K562 (cell line): ENCODE measurements around the gene SPATA16. TPM values are rescaled to one million over a fixed set of nuclear protein-coding genes. Genes with fewer than 3 reads are reported as not detected.
A peak's percentile ranks its signal among the peaks of the same experiment; 100 is the strongest.

Experiments
- ATF1 ChIP-seq, 2 experiments: fragments of 450-650 bp in 1 of 2; IDR thresholded peaks; 2 replicates each; pipeline ENCODE4 v1.6.1; 2016; ENCODE audit warnings: missing compliant biosample characterization in 1 of 2, missing genetic modification characterization in 1 of 2
- CREB5 ChIP-seq: fragments of 250-450 bp; sonication (Bioruptor Pico); IDR thresholded peaks from 2 replicates; pipeline ENCODE4 v1.5.0; 2020; ENCODE audit warnings: mild to moderate bottlenecking
- CTBP1 ChIP-seq: fragments of 450-650 bp; IDR thresholded peaks from 2 replicates; pipeline ENCODE4 v1.6.1; 2016; ENCODE audit warnings: borderline replicate concordance
- CTCF ChIP-seq, 3 experiments: IDR thresholded peaks in 2 of 3; conservative IDR thresholded peaks in 1 of 3; 2 replicates each; pipeline ENCODE4 v1.5.1; 2011 to 2012; ENCODE audit warnings: low read length in 3 of 3, mild to moderate bottlenecking in 3 of 3, control low read depth in 2 of 3, improper control_type of control experiment in 1 of 3, inconsistent platforms in 1 of 3, low read depth in 1 of 3, mixed read lengths in 1 of 3, moderate library complexity in 1 of 3; ENCODE audit not compliant: insufficient read depth in 2 of 3
- EP300 ChIP-seq: IDR thresholded peaks from 2 replicates; pipeline ENCODE4 v1.6.1; 2012; ENCODE audit warnings: low read length, improper control_type of control experiment
- FIP1L1 ChIP-seq: fragments of 200-400 bp; formaldehyde crosslinking; IDR thresholded peaks from 2 replicates; pipeline ENCODE4 v1.6.1; 2018; ENCODE audit warnings: mild to moderate bottlenecking, low read depth, low read length; ENCODE audit not compliant: poor library complexity, severe bottlenecking
- HNRNPUL1 ChIP-seq: fragments of 200-400 bp; formaldehyde crosslinking; IDR thresholded peaks from 2 replicates; pipeline ENCODE4 v1.6.1; 2017; ENCODE audit warnings: low read length
- JUND ChIP-seq, 2 experiments: IDR thresholded peaks; 2 replicates in 1 of 2; 3 replicates in 1 of 2; pipeline ENCODE4 v1.6.1; 2011; ENCODE audit warnings: borderline replicate concordance in 2 of 2, low read depth in 2 of 2, low read length in 2 of 2, improper control_type of control experiment in 1 of 2, missing biosample characterization in 1 of 2, missing genetic modification characterization in 1 of 2, missing genetic modification reagents in 1 of 2
- LARP7 ChIP-seq: fragments of 450-650 bp; IDR thresholded peaks from 2 replicates; pipeline ENCODE4 v1.6.1; 2016
- PHF8 ChIP-seq: fragments of 200-600 bp; sonication (generic); IDR thresholded peaks from 2 replicates; pipeline ENCODE4 v1.6.1; 2012; ENCODE audit warnings: mixed run types, mild to moderate bottlenecking, inconsistent platforms, low read length, moderate library complexity, borderline replicate concordance
- POLR2AphosphoS2 ChIP-seq: IDR thresholded peaks from 2 replicates; pipeline ENCODE4 v1.6.1; 2012; ENCODE audit warnings: low read length, improper control_type of control experiment
- RUNX1 ChIP-seq: sonication (generic); IDR thresholded peaks from 2 replicates; pipeline ENCODE4 v1.6.1; 2016; ENCODE audit warnings: antibody characterized with exemption, low read depth
- SRF ChIP-seq, 2 experiments: fragments of 250-450, 450-650 bp in 1 of 2; sonication (Bioruptor Pico) in 1 of 2; sonication (generic) in 1 of 2; formaldehyde crosslinking; IDR thresholded peaks; 2 replicates each; pipeline versions ENCODE4 v1.5.0 to v1.5.1; 2020 to 2022; ENCODE audit warnings: mild to moderate bottlenecking in 1 of 2, missing genetic modification reagents in 1 of 2
- TARDBP ChIP-seq: fragments of 450-650 bp; IDR thresholded peaks from 2 replicates; pipeline ENCODE4 v1.6.1; 2016
- TEAD4 ChIP-seq, 2 experiments: sonication (generic) in 1 of 2; formaldehyde crosslinking in 1 of 2; IDR thresholded peaks; 2 replicates each; pipeline versions ENCODE4 v1.6.1 to v1.8.0; 2012 to 2022; ENCODE audit warnings: borderline replicate concordance in 1 of 2, inconsistent platforms in 1 of 2, low read length in 1 of 2, mild to moderate bottlenecking in 1 of 2, missing genetic modification reagents in 1 of 2
- TSC22D4 ChIP-seq: fragments of 450-650 bp; IDR thresholded peaks from 2 replicates; pipeline ENCODE4 v1.6.1; 2016; ENCODE audit warnings: missing genetic modification characterization, missing biosample characterization, control low read depth
- U2AF2 ChIP-seq: fragments of 200-400 bp; formaldehyde crosslinking; optimal IDR thresholded peaks from 2 replicates; pipeline ENCODE3; 2017; ENCODE audit warnings: low read depth, mild to moderate bottlenecking, low read length
- ZNF197 ChIP-seq: fragments of 200-800 bp; sonication (Bioruptor generic); IDR thresholded peaks from 2 replicates; pipeline ENCODE4 v1.6.1; 2016; ENCODE audit warnings: low read depth, missing genetic modification characterization, missing compliant biosample characterization
- ZNF24 ChIP-seq: fragments of 450-650 bp; IDR thresholded peaks from 2 replicates; pipeline ENCODE4 v1.6.1; 2016
- ZNF274 ChIP-seq: IDR thresholded peaks from 2 replicates; pipeline ENCODE4 v1.6.1; 2011; ENCODE audit warnings: low read depth, mild to moderate bottlenecking, low read length, moderate library complexity, borderline replicate concordance
- ZNF76 ChIP-seq: fragments of 250-450 bp; sonication (Bioruptor Pico); IDR thresholded peaks from 2 replicates; pipeline ENCODE4 v1.4.0; 2020; ENCODE audit warnings: mild to moderate bottlenecking, moderate library complexity, borderline replicate concordance
- polyA plus RNA-seq, 8 experiments: library from polyadenylated mRNA; depleted of rRNA in 4 of 8; stranded (reverse) in 5 of 8; unstranded in 3 of 8; fragments of >200 nt; fragmentation: Nextera tagmentation in 2 of 8; fragmentation: Illumina TruSeq in 1 of 8; extraction: Ambion mirVana in 2 of 8; extraction: Trizol in 1 of 8; gene quantifications; 2 replicates each; pipeline versions ENCODE4 v1.2.1 to v1.2.3, GENCODE V29; 2011 to 2014; ENCODE audit warnings: inconsistent platforms in 1 of 8, missing spikeins in 1 of 8
- total RNA-seq, 7 experiments: library from RNA; depleted of rRNA in 6 of 7; stranded (reverse); fragments of >200 nt in 6 of 7; fragmentation: Illumina TruSeq in 2 of 7; extraction: Trizol in 2 of 7; gene quantifications; 2 replicates each; pipeline versions ENCODE4 v1.2.1 to v1.2.3, GENCODE V29; 2011 to 2021; ENCODE audit warnings: low replicate concordance in 1 of 7
- TF ChIP-seq, protein P1 (sequence below): fragments of 450-650 bp; conservative IDR thresholded peaks from 2 replicates; pipeline ENCODE4 v1.6.1; 2016; ENCODE audit warnings: missing genetic modification characterization, low read depth, mild to moderate bottlenecking, missing compliant biosample characterization, moderate library complexity
- TF ChIP-seq, protein P2 (sequence below): fragments of 250-450 bp; sonication (Bioruptor Pico); IDR thresholded peaks from 2 replicates; pipeline ENCODE4 v1.5.0; 2021; ENCODE audit warnings: mild to moderate bottlenecking, borderline replicate concordance

SPATA16 gene
- total and polyA plus RNA-seq, 9 of the 15 experiments (the other 6 are each of a cell fraction or from before 2014, with no cell fraction given), result not detected

GRCh38 chr3:172844428-172844827 lies 296.6 kb downstream of the SPATA16 start (continued):
- no peak for TF ChIP-seq SRF (CRISPR knock-in tag; IDR thresholded peaks at IDR 0.05)
- TF ChIP-seq, protein P1, sequence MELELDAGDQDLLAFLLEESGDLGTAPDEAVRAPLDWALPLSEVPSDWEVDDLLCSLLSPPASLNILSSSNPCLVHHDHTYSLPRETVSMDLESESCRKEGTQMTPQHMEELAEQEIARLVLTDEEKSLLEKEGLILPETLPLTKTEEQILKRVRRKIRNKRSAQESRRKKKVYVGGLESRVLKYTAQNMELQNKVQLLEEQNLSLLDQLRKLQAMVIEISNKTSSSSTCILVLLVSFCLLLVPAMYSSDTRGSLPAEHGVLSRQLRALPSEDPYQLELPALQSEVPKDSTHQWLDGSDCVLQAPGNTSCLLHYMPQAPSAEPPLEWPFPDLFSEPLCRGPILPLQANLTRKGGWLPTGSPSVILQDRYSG (tag), result no peak
- no peak for TF ChIP-seq FIP1L1
- TF ChIP-seq EP300, result peak; percentile 48; the same call in 1 of the 2 replicates
- TF ChIP-seq, protein P2, sequence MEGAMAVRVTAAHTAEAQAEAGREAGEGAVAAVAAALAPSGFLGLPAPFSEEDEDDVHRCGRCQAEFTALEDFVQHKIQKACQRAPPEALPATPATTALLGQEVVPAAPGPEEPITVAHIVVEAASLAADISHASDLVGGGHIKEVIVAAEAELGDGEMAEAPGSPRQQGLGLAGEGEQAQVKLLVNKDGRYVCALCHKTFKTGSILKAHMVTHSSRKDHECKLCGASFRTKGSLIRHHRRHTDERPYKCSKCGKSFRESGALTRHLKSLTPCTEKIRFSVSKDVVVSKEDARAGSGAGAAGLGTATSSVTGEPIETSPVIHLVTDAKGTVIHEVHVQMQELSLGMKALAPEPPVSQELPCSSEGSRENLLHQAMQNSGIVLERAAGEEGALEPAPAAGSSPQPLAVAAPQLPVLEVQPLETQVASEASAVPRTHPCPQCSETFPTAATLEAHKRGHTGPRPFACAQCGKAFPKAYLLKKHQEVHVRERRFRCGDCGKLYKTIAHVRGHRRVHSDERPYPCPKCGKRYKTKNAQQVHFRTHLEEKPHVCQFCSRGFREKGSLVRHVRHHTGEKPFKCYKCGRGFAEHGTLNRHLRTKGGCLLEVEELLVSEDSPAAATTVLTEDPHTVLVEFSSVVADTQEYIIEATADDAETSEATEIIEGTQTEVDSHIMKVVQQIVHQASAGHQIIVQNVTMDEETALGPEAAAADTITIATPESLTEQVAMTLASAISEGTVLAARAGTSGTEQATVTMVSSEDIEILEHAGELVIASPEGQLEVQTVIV, result no peak
- TF ChIP-seq ATF1 (CRISPR knock-in tag; IDR thresholded peaks at IDR 0.05), result no peak
- no peak for TF ChIP-seq ATF1 (tag; IDR thresholded peaks at IDR 0.05)
- no peak for TF ChIP-seq U2AF2
- no peak for TF ChIP-seq RUNX1
- no peak for TF ChIP-seq ZNF274
- peak; percentile 20; the same call in 1 of the 2 replicates for TF ChIP-seq JUND (IDR thresholded peaks at IDR 0.05; ENCODE audit: borderline replicate concordance, low read depth, low read length)
- no peak for TF ChIP-seq JUND (tag; IDR thresholded peaks at IDR 0.05; ENCODE audit: borderline replicate concordance, low read depth, low read length)
- TF ChIP-seq HNRNPUL1, result no peak
- TF ChIP-seq CREB5 (CRISPR knock-in tag), result no peak
- TF ChIP-seq ZNF197, result no peak
- TF ChIP-seq LARP7, result no peak
- no peak for TF ChIP-seq ZNF76 (CRISPR knock-in tag)
- TF ChIP-seq TSC22D4, result no peak
- TF ChIP-seq TARDBP, result no peak
- TF ChIP-seq PHF8, result no peak
- TF ChIP-seq CTBP1, result peak; percentile 84
- TF ChIP-seq TEAD4 (IDR thresholded peaks at IDR 0.05; ENCODE audit: low read length), result peak; percentile 35; the same call in 1 of the 2 replicates
- TF ChIP-seq TEAD4 (CRISPR knock-in tag; IDR thresholded peaks at IDR 0.05; ENCODE audit: borderline replicate concordance), result no peak
- TF ChIP-seq CTCF (IDR thresholded peaks at IDR 0.05 in 2 of 3, conservative IDR thresholded peaks at IDR 0.05 in 1 of 3; ENCODE audit: insufficient read depth in 2 of 3, low read depth in 1 of 3, low read length in 3 of 3), result no peak
- TF ChIP-seq POLR2AphosphoS2, result no peak
- TF ChIP-seq ZNF24, result no peak
